Neural progenitor cell (in vitro differentiated cells): Measurements from ENCODE around the gene MANBA. TPM values are rescaled to one million over a fixed set of nuclear protein-coding genes. Genes with fewer than 3 reads are reported as not detected.

Experiments
- DNase-seq: peaks from one replicate; pipeline ENCODE4 v3.0.0-alpha.2; 2016; ENCODE audit warnings: low spot score
- H2AFZ ChIP-seq: fragments of 200-600 bp; sonication (generic); replicated peaks from 2 replicates; pipeline ENCODE4 v1.6.1; 2016; ENCODE audit warnings: antibody characterized with exemption
- H3F3A ChIP-seq: fragments of 200-600 bp; sonication (generic); 2 replicates; pipeline ENCODE4 v1.6.1; 2016; ENCODE audit warnings: antibody characterized with exemption, low read depth
- H3K27ac ChIP-seq: fragments of 200-600 bp; sonication (generic); 2 replicates; pipeline ENCODE4 v1.5.1; 2016; ENCODE audit warnings: mild to moderate bottlenecking
- H3K27me3 ChIP-seq: fragments of 200-600 bp; sonication (generic); 2 replicates; pipeline ENCODE4 v1.6.1; 2016; ENCODE audit warnings: mild to moderate bottlenecking, moderate library complexity
- H3K36me3 ChIP-seq: fragments of 200-600 bp; sonication (generic); 2 replicates; pipeline ENCODE4 v1.5.1; 2016
- H3K4me1 ChIP-seq: fragments of 200-600 bp; sonication (generic); 2 replicates; pipeline ENCODE4 v1.6.1; 2016; ENCODE audit warnings: mixed run types
- H3K4me2 ChIP-seq: fragments of 200-600 bp; sonication (generic); 2 replicates; pipeline ENCODE4 v1.6.1; 2016
- H3K4me3 ChIP-seq: fragments of 200-600 bp; sonication (generic); 2 replicates; pipeline ENCODE4 v1.5.1; 2016
- H3K79me2 ChIP-seq: fragments of 200-600 bp; sonication (generic); 2 replicates; pipeline ENCODE4 v1.6.1; 2016; ENCODE audit warnings: low read depth
- H3K9ac ChIP-seq: fragments of 200-600 bp; sonication (generic); 2 replicates; pipeline ENCODE4 v1.6.1; 2016
- H3K9me3 ChIP-seq: fragments of 200-600 bp; sonication (generic); 2 replicates; pipeline ENCODE4 v1.5.1; 2016; ENCODE audit warnings: low read depth
- H4K20me1 ChIP-seq: fragments of 200-600 bp; sonication (generic); 2 replicates; pipeline ENCODE4 v1.6.1; 2016; ENCODE audit warnings: low read depth
- H3K27ac Mint-ChIP-seq: 3 replicates; pipeline ENCODE4 v1.8.0; 2021; ENCODE audit warnings: mixed read lengths
- H3K27me3 Mint-ChIP-seq: 2 replicates; pipeline ENCODE4 v1.8.0; 2022; ENCODE audit warnings: low read depth, mild to moderate bottlenecking, inconsistent platforms, moderate library complexity, mixed read lengths; ENCODE audit not compliant: insufficient read depth
- H3K36me3 Mint-ChIP-seq: 3 replicates; pipeline ENCODE4 v1.8.0; 2021; ENCODE audit warnings: mixed read lengths
- H3K4me1 Mint-ChIP-seq: 3 replicates; pipeline ENCODE4 v1.8.0; 2021; ENCODE audit warnings: mixed read lengths
- H3K4me3 Mint-ChIP-seq: 3 replicates; pipeline ENCODE4 v1.8.0; 2021; ENCODE audit warnings: mild to moderate bottlenecking, moderate library complexity, mixed read lengths
- H3K9me3 Mint-ChIP-seq: 3 replicates; pipeline ENCODE4 v1.8.0; 2020; ENCODE audit warnings: mixed read lengths
- CTCF ChIP-seq: fragments of 200-600 bp; sonication (generic); IDR thresholded peaks from 2 replicates; pipeline ENCODE4 v1.5.1; 2017; ENCODE audit warnings: antibody characterized with exemption, mild to moderate bottlenecking
- EZH2 ChIP-seq: fragments of 200-600 bp; sonication (generic); IDR thresholded peaks from 2 replicates; pipeline ENCODE4 v1.6.1; 2017; ENCODE audit warnings: antibody characterized with exemption, mild to moderate bottlenecking, moderate library complexity
- EZH2phosphoT487 ChIP-seq: fragments of 200-600 bp; sonication (generic); IDR thresholded peaks from 2 replicates; pipeline ENCODE4 v1.6.1; 2017; ENCODE audit warnings: antibody characterized with exemption
- total RNA-seq: library from RNA; depleted of rRNA; stranded (reverse); fragments of >200 nt; gene quantifications from 2 replicates; pipeline ENCODE4 v1.2.3, GENCODE V29; 2015; ENCODE audit warnings: low replicate concordance

MANBA gene
- total RNA-seq, 1 donor from 2014 or later, result 53.4 TPM

DNA sequence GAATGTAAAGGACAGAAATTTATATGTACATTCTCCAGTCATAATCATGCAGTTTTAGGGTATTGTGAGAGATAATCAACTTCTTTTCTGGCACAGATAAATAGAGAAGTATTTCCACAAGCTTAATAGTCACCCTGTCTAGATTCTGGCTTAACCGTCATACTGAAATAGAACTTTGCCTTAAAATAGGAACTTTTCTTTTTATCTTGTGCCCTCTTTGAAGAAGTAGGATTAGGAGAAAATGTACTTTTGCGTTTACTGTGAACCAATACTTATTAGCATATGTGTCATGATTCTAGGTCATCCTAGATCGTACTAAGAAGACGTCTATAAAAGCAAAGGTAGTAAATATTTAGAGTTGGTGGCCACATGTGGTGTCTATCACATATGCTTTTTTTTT lies 164.2 kb downstream of the MANBA start:
- Mint-ChIP-seq H3K9me3 (peaks cover 2% of the 10 kb centered on the region), H3K36me3 (peaks cover 14% of the 10 kb centered on the region), H3K4me3 (no peak overlapping the region), H3K27ac (no peak overlapping the region), H3K27me3 (no peaks in the 10 kb centered on the region), H3K4me1 (peaks cover 3% of the 10 kb centered on the region)
- Histone ChIP-seq H3K27ac (no peak overlapping the region), H3K79me2 (no peaks in the 10 kb centered on the region), H3K4me3 (no peak overlapping the region), H3K4me1 (no peaks in the 10 kb centered on the region), H4K20me1 (no peaks in the 10 kb centered on the region), H3K4me2 (no peak overlapping the region), H3K9ac (no peak overlapping the region), H3K9me3 (peaks cover 2% of the 10 kb centered on the region), H3F3A (no peaks in the 10 kb centered on the region), H3K27me3 (no peaks in the 10 kb centered on the region), H2AFZ (no peak overlapping the region), H3K36me3 (no peaks in the 10 kb centered on the region)
- no peak for DNase-seq
- no peak for TF ChIP-seq CTCF

GRCh38 chr4:102594000-102594399 lies 166.8 kb downstream of the MANBA start:
- Histone ChIP-seq H4K20me1 (no peaks in the 10 kb centered on the region), H3K27ac (no peak overlapping the region), H3K9me3 (peaks cover 4% of the 10 kb centered on the region), H3K4me1 (no peaks in the 10 kb centered on the region), H3K36me3 (no peaks in the 10 kb centered on the region), H2AFZ (no peak overlapping the region), H3K4me2 (no peak overlapping the region), H3K9ac (no peak overlapping the region), H3F3A (no peaks in the 10 kb centered on the region), H3K79me2 (no peaks in the 10 kb centered on the region), H3K4me3 (no peak overlapping the region), H3K27me3 (no peaks in the 10 kb centered on the region)
- DNase-seq, result no peak
- no peaks in the 10 kb centered on the region for H3K27me3 Mint-ChIP-seq
- H3K4me1 Mint-ChIP-seq, result peaks cover 3% of the 10 kb centered on the region
- no peak overlapping the region for H3K27ac Mint-ChIP-seq
- H3K4me3 Mint-ChIP-seq, result no peak overlapping the region
- no peak for TF ChIP-seq CTCF
- no peak for TF ChIP-seq EZH2phosphoT487
- no peak for TF ChIP-seq EZH2
- peaks cover 16% of the 10 kb centered on the region for H3K36me3 Mint-ChIP-seq
- H3K9me3 Mint-ChIP-seq, result peaks cover 4% of the 10 kb centered on the region

DNA sequence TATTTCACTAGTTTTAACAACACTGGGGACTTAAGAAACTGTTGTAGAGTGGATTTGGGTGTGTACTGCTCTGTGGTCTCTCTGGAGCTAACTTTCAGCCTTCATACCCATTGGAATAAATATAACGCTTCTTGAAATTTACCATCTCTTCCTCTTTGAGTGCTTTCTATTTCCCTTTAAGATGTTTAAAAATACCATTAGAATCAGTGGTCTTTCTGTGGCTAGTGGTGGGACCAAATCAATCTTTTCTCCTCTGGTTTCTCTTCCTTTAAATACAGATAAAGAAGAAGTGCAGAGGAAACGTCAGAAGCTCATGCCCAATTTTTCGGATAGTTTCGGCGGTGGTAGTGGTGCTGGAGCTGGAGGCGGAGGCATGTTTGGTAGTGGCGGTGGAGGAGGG lies 167.6 kb downstream of the MANBA start:
- Histone ChIP-seq H3K27me3 (no peaks in the 10 kb centered on the region), H3K4me1 (no peaks in the 10 kb centered on the region), H2AFZ (no peak overlapping the region), H3F3A (no peaks in the 10 kb centered on the region), H3K4me2 (no peak overlapping the region), H3K9ac (no peak overlapping the region), H3K27ac (no peak overlapping the region), H3K9me3 (peaks cover 4% of the 10 kb centered on the region), H3K4me3 (no peak overlapping the region), H3K36me3 (no peaks in the 10 kb centered on the region), H3K79me2 (no peaks in the 10 kb centered on the region), H4K20me1 (no peaks in the 10 kb centered on the region)
- Mint-ChIP-seq H3K27ac (no peak overlapping the region), H3K36me3 (peaks cover 16% of the 10 kb centered on the region), H3K4me3 (no peak overlapping the region), H3K27me3 (no peaks in the 10 kb centered on the region), H3K4me1 (peaks cover 3% of the 10 kb centered on the region), H3K9me3 (peaks cover 4% of the 10 kb centered on the region)
- TF ChIP-seq CTCF (no peak), EZH2phosphoT487 (no peak), EZH2 (no peak)
- no peak for DNase-seq

- Histone ChIP-seq H3K4me2 (no peak overlapping the region), H3K4me3 (no peak overlapping the region), H3K27ac (no peak overlapping the region), H3K79me2 (no peaks in the 10 kb centered on the region), H3K9me3 (peaks cover 4% of the 10 kb centered on the region), H4K20me1 (no peaks in the 10 kb centered on the region), H2AFZ (no peak overlapping the region), H3K4me1 (no peaks in the 10 kb centered on the region), H3K27me3 (no peaks in the 10 kb centered on the region), H3F3A (no peaks in the 10 kb centered on the region), H3K36me3 (no peaks in the 10 kb centered on the region), H3K9ac (no peak overlapping the region)
- no peak overlapping the region for H3K27ac Mint-ChIP-seq
- no peak for DNase-seq
- no peaks in the 10 kb centered on the region for H3K27me3 Mint-ChIP-seq
- peaks cover 13% of the 10 kb centered on the region for H3K36me3 Mint-ChIP-seq
- TF ChIP-seq EZH2 (no peak), CTCF (no peak), EZH2phosphoT487 (no peak)
- no peak overlapping the region for H3K4me3 Mint-ChIP-seq
- H3K9me3 Mint-ChIP-seq, result peaks cover 4% of the 10 kb centered on the region
- H3K4me1 Mint-ChIP-seq, result peaks cover 3% of the 10 kb centered on the region
These were observed 168.5 kb downstream of the MANBA start for GRCh38 chr4:102592256-102592655.
